Gastrocnemius medialis (tissue), 4 donors: ENCODE measurements around the gene STARD7. TPM values are rescaled to one million over a fixed set of nuclear protein-coding genes. Genes with fewer than 3 reads are reported as not detected.

Source experiments
- ATAC-seq, 2 donors: fragments of 150-250 bp; one replicate each; pipeline ENCODE4 v1.9.1; 2016
- DNase-seq, 2 donors: peaks; one replicate each; pipeline ENCODE4 v3.0.0-alpha.2; 2019
- H3K27ac ChIP-seq, 4 donors: fragments of 200-600 bp; sonication (generic); 1 replicate in 1 of 4; 2 replicates in 3 of 4; pipeline ENCODE4 v1.5.1; 2016 to 2018; ENCODE audit warnings: mild to moderate bottlenecking in 2 of 4, moderate library complexity in 1 of 4
- H3K27me3 ChIP-seq, 3 donors: fragments of 200-600 bp; sonication (generic) in 2 of 3; 1 replicate in 1 of 3; 2 replicates in 2 of 3; pipeline versions ENCODE4 v1.5.1 to v1.6.0; 2016 to 2019; ENCODE audit warnings: mild to moderate bottlenecking in 1 of 3, moderate library complexity in 1 of 3
- H3K36me3 ChIP-seq, 2 donors: fragments of 200-600 bp; sonication (generic) in 1 of 2; one replicate each; pipeline ENCODE4 v1.5.1; 2017 to 2018
- H3K4me1 ChIP-seq, 2 donors: fragments of 200-600 bp; sonication (generic) in 1 of 2; one replicate each; pipeline ENCODE4 v1.5.1; 2016 to 2017; ENCODE audit warnings: mild to moderate bottlenecking in 2 of 2
- H3K4me3 ChIP-seq, 4 donors: fragments of 200-600 bp; sonication (generic) in 3 of 4; 1 replicate in 1 of 4; 2 replicates in 3 of 4; pipeline ENCODE4 v1.5.1; 2016 to 2019; ENCODE audit warnings: mild to moderate bottlenecking in 2 of 4
- H3K9me3 ChIP-seq, 3 donors: fragments of 200-600 bp; sonication (generic) in 2 of 3; 1 replicate in 1 of 3; 2 replicates in 2 of 3; pipeline ENCODE4 v1.5.1; 2016 to 2019
- POLR2A ChIP-seq, 2 donors: fragments of 450-650 bp; IDR thresholded peaks; one replicate each; pipeline ENCODE4 v1.6.1; 2017; ENCODE audit warnings: antibody characterized with exemption in 2 of 2, mild to moderate bottlenecking in 2 of 2, moderate library complexity in 2 of 2
- in situ Hi-C, 4 donors: fragments of 200-750 bp; cut with MboI; loops; one replicate each; pipeline versions ENCODE4 v1.15.0 to v1.8.0; 2017; ENCODE audit warnings: low sequenced_read_pairs in 4 of 4
- intact Hi-C: fragments of 100-400 bp; cut with DNase I; formaldehyde crosslinking; loops from one replicate; pipeline ENCODE4 v1.15.1; 2023; ENCODE audit warnings: low total_unique reads
- total RNA-seq, 4 donors: library from RNA; depleted of rRNA; stranded (reverse); fragments of >200 nt; gene quantifications; one replicate each; pipeline versions ENCODE4 v1.1.0 to v1.2.3, GENCODE V29; 2016
- TF ChIP-seq, protein P1 (sequence below), 5 experiments: fragments of 450-650 bp in 3 of 5; fragments of 200-600 bp in 2 of 5; sonication (generic) in 2 of 5; IDR thresholded peaks in 4 of 5; conservative IDR thresholded peaks in 1 of 5; 1 replicate in 4 of 5; 2 replicates in 1 of 5; pipeline ENCODE4 v1.5.1; 2016 to 2019; ENCODE audit warnings: antibody characterized with exemption in 5 of 5, mild to moderate bottlenecking in 3 of 5, moderate library complexity in 3 of 5

STARD7 gene
- total RNA-seq, 4 donors from 2014 or later, result 237 to 512 (median 313) TPM

DNA sequence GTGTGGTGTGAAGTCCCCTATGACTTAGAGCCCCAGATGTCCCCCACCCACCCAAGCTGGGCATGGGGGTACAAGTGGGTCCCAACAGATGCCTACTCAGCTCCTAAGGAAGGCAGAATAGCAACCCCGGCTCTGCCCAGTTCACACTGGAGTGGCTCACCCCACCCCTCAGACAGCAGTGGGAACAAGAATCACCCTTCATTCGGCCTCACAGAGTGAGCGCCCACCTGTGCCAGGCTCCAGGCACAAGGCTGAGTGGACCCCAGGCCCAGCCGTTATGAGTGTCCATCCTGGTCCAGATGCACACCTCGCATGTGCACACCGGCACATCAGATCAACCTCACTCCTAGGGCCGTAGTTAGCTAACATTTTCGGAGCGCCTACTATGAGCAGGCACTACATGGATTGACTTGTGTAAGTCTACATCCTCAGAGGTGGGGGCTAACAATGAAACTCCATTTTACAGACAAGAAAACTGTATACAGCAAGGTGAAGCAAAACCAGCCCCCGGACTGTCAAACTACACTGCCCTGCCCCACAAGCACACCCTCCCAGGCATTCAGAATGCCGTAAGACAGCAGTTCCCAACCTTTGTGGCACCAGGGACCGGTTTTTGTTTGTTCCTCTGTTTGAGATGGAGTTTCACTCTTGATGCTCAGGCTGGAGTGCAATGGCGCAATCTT lies 67.5 kb downstream of the STARD7 start:
- Histone ChIP-seq H3K9me3 (no peaks in the 10 kb centered on the region), H3K36me3 (no peaks in the 10 kb centered on the region), H3K27me3 (no peaks in the 10 kb centered on the region), H3K4me1 (peaks cover 0 to 7% of the 10 kb centered on the region in 2 donors), H3K4me3 (no peak overlapping the region), H3K27ac (no peak overlapping the region)
- no peak for ATAC-seq
- DNase-seq, result no peak
- in situ Hi-C loops, result loop anchor here in 2 of 4 donors (25.0 kb wide), 2 partner anchors 121 to 371 kb away; partner anchors contain the start of genes CIAO1 (in 1 of the 2), NEURL3 (in 1 of the 2) and TMEM127 (in 1 of the 2)
- intact Hi-C loops, result no loop called here
- TF ChIP-seq, protein P1, sequence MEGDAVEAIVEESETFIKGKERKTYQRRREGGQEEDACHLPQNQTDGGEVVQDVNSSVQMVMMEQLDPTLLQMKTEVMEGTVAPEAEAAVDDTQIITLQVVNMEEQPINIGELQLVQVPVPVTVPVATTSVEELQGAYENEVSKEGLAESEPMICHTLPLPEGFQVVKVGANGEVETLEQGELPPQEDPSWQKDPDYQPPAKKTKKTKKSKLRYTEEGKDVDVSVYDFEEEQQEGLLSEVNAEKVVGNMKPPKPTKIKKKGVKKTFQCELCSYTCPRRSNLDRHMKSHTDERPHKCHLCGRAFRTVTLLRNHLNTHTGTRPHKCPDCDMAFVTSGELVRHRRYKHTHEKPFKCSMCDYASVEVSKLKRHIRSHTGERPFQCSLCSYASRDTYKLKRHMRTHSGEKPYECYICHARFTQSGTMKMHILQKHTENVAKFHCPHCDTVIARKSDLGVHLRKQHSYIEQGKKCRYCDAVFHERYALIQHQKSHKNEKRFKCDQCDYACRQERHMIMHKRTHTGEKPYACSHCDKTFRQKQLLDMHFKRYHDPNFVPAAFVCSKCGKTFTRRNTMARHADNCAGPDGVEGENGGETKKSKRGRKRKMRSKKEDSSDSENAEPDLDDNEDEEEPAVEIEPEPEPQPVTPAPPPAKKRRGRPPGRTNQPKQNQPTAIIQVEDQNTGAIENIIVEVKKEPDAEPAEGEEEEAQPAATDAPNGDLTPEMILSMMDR (IDR thresholded peaks at IDR 0.05 in 4 of 5, conservative IDR thresholded peaks at IDR 0.05 in 1 of 5), result no peak
- TF ChIP-seq POLR2A (IDR thresholded peaks at IDR 0.05), result no peak

DNA sequence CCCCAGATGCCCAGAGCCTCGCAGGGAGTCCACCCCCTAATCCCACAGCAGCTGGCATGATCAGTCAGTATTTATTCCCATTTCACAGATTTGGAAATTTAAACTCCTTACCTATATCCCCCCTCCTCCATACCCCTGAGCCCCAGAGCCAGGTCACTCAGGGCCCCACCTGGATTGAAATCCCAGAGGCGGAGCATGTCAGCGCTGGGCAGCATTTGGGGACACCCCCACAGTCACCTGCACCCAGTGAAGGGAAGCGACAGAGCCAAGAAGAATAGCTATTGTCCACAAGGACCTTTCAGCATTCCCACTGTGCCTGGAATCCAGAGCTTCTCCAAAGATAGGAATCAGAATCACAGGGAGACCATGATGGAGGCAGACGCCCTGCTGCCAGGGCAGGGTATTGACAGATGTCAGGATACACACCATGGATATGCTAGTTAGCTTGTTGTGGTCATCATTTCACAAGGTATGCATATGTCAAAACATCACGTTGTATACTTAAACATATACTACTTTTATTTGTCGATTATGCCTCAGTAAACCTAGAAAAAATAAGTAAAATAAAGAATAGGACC lies 69.4 kb downstream of the STARD7 start:
- no peak for TF ChIP-seq POLR2A (IDR thresholded peaks at IDR 0.05)
- TF ChIP-seq, protein P1 (IDR thresholded peaks at IDR 0.05 in 4 of 5, conservative IDR thresholded peaks at IDR 0.05 in 1 of 5), result no peak
- Histone ChIP-seq H3K9me3 (no peaks in the 10 kb centered on the region), H3K36me3 (no peaks in the 10 kb centered on the region), H3K27me3 (no peaks in the 10 kb centered on the region), H3K4me3 (no peak overlapping the region), H3K27ac (no peak overlapping the region), H3K4me1 (peaks cover 0 to 3% of the 10 kb centered on the region in 2 donors)
- DNase-seq (no peak), ATAC-seq (no peak)
- intact Hi-C loops (loop anchor here (10.0 kb wide), 1 partner anchor 366 kb away; the partner anchor contains the start of gene NEURL3), in situ Hi-C loops (loop anchor here in 2 of 4 donors (25.0 kb wide), 2 partner anchors 123 to 373 kb away; partner anchors contain the start of genes CIAO1 (in 1 of the 2), NEURL3 (in 1 of the 2) and TMEM127 (in 1 of the 2))

DNA sequence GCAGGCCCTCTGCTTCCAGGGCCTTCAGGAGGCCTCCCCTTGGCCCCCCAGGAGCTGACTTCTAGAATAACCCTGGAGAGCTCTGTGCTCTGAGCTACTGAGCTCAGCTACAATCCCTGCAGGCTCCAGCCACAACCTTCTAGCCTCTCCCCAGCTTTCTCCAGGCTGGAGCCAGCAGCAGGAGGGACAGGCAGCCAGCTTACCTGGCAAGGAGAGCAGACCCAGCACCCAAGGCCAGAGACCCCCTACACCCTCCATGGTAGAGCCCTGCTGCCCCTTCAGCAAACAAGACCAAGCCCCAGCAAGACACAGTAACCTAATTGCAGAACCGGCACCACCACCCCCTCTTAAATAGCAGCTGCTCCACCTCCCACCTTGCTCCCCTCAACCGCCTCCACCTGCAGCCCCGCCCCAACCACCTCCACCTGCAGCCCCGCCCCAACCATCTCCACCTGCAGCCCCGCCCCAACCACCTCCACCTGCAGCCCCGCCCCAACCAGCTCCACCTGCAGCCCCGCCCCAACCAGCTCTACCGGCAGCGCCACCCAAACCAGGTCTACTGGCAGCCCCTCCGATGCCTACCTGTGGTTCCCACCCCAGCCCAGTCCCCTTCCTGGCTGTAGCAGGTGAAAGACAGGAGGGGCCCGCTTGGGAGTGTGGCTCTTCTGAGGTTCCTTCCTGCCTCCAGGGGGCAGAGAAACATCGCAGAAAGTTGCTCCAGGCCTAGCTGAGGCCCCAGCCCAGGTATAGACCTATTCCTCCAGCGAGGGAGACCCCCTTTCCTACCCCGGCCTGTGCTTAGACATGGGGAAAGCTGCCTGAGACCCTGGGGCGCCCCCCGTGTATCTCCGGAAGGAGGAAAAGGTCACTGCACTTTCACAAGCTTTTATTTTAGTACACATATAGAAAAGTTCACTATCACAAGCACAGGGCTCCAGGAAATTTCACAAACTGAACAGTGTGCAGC lies 70.2 kb downstream of the STARD7 start, which contains the start of gene ASTL:
TSS of gene ASTL (minus strand) at position 324 of the 967 bp plus-strand sequence. CDS start at position 258, 66 bp downstream.
- Histone ChIP-seq H3K36me3 (no peaks in the 10 kb centered on the region), H3K27ac (no peak within 1 kb of the TSS), H3K9me3 (no peaks in the 10 kb centered on the region), H3K4me1 (no peaks in the 10 kb centered on the region), H3K27me3 (no peaks in the 10 kb centered on the region), H3K4me3 (no peak within 1 kb of the TSS)
- peak in 1 of 2 donors; percentile 59 for ATAC-seq
- TF ChIP-seq, protein P1 (IDR thresholded peaks at IDR 0.05 in 4 of 5, conservative IDR thresholded peaks at IDR 0.05 in 1 of 5), result peak; percentile 22 to 54 (median 37)
- no peak for TF ChIP-seq POLR2A (IDR thresholded peaks at IDR 0.05)
- no peak for DNase-seq
- intact Hi-C loops (loop anchor here (10.0 kb wide), 1 partner anchor 366 kb away; the partner anchor contains the start of gene NEURL3), in situ Hi-C loops (loop anchor here in 2 of 4 donors (25.0 kb wide), 2 partner anchors 124 to 374 kb away; partner anchors contain the start of genes CIAO1 (in 1 of the 2), NEURL3 (in 1 of the 2) and TMEM127 (in 1 of the 2))
